ENCODE measurements around the gene NEK11. TPM values are rescaled to one million over a fixed set of nuclear protein-coding genes. Genes with fewer than 3 reads are reported as not detected.

The NEK11 gene
- total and polyA plus RNA-seq, 2 donors (not counting 3 experiments of a cell fraction or from before 2014, with no cell fraction given), result 1.7 to 4.3 TPM

- Histone ChIP-seq H3K9ac (replicated peaks; ENCODE audit: extremely low read depth, insufficient read depth, low read length) (no peak overlapping the region), H3K9me3 (replicated peaks; ENCODE audit: control insufficient read depth, insufficient read depth, low read length) (no peaks in the 10 kb centered on the region), H3K4me2 (ENCODE audit: insufficient read depth, low read length) (no peak overlapping the region), H3K9me1 (replicated peaks; ENCODE audit: control insufficient read depth, extremely low read depth, insufficient read depth, low read length) (no peaks in the 10 kb centered on the region), H3K36me3 (ENCODE audit: control insufficient read depth in 2 of 2, extremely low read depth in 1 of 2, insufficient read depth in 2 of 2, low read length in 2 of 2) (peaks cover 3 to 7% of the 10 kb centered on the region in 2 experiments), H2AFZ (ENCODE audit: low read depth, low read length) (no peak overlapping the region), H3K4me3 (replicated peaks in 1 of 3; ENCODE audit: insufficient read depth in 1 of 3, low read depth in 1 of 3, low read length in 3 of 3) (no peak overlapping the region), H3K27ac (ENCODE audit: insufficient read depth, low read depth, low read length) (no peak overlapping the region), H3K27me3 (ENCODE audit: control insufficient read depth in 2 of 2, insufficient read depth in 2 of 2, low read length in 2 of 2) (no peaks in the 10 kb centered on the region), H3K4me1 (ENCODE audit: control insufficient read depth, extremely low read depth, insufficient read depth, low read length) (no peaks in the 10 kb centered on the region), H3K79me2 (ENCODE audit: control insufficient read depth, insufficient read depth, low read length) (no peaks in the 10 kb centered on the region), H4K20me1 (replicated peaks; ENCODE audit: control insufficient read depth, extremely low read depth, insufficient read depth, low read length) (no peaks in the 10 kb centered on the region)
- no peak for FAIRE-seq
- BruUV-seq (replicated peaks), result no TSS peak
- ChIA-PET POLR2A (no interaction called here), CTCF (no interaction called here)
- DNase-seq (ENCODE audit: low read depth, low spot score), result no peak
- intact Hi-C loops (cut with micrococcal nuclease), result loop anchor here (10.0 kb wide), 1 partner anchor 275 kb away; the partner anchor contains the start of gene PIK3R4
- dilution Hi-C loops (cut with MboI; ENCODE audit: extremely low pct_ligation_motif_present, low sequenced_read_pairs), result no loop called here
- TF ChIP-seq JUN (IDR thresholded peaks at IDR 0.05; ENCODE audit: borderline replicate concordance, insufficient read depth, insufficient read length, low read depth), result no peak
- TF ChIP-seq EZH2 (IDR thresholded peaks at IDR 0.05; ENCODE audit: borderline replicate concordance, low read depth, low read length, severe bottlenecking), result no peak
- TF ChIP-seq POLR2A (IDR thresholded peaks at IDR 0.05; ENCODE audit: low read depth, low read length), result no peak
- TF ChIP-seq GATA2 (IDR thresholded peaks at IDR 0.05; ENCODE audit: insufficient read depth, insufficient read length, low read depth, low read length), result no peak
- TF ChIP-seq MAX (IDR thresholded peaks at IDR 0.05; ENCODE audit: insufficient read depth, insufficient read length), result no peak
Observed at GRCh38 chr3:131020122-131020693, 6.5 kb upstream of the NEK11 start.

GRCh38 chr3:131025539-131025938 lies 1.1 kb upstream of the NEK11 start:
- Histone ChIP-seq H3K4me2 (ENCODE audit: insufficient read depth, low read length) (peak overlapping the region; percentile 90), H3K36me3 (ENCODE audit: control insufficient read depth in 2 of 2, extremely low read depth in 1 of 2, insufficient read depth in 2 of 2, low read length in 2 of 2) (no peaks in the 10 kb centered on the region), H3K4me3 (replicated peaks in 1 of 3; ENCODE audit: insufficient read depth in 1 of 3, low read depth in 1 of 3, low read length in 3 of 3) (peak overlapping the region in 1 of 3 experiments; percentile 72), H4K20me1 (replicated peaks; ENCODE audit: control insufficient read depth, extremely low read depth, insufficient read depth, low read length) (no peaks in the 10 kb centered on the region), H3K79me2 (ENCODE audit: control insufficient read depth, insufficient read depth, low read length) (no peaks in the 10 kb centered on the region), H3K4me1 (ENCODE audit: control insufficient read depth, extremely low read depth, insufficient read depth, low read length) (peaks cover 15% of the 10 kb centered on the region), H3K27ac (ENCODE audit: insufficient read depth, low read depth, low read length) (no peak overlapping the region), H2AFZ (ENCODE audit: low read depth, low read length) (no peak overlapping the region), H3K9me3 (replicated peaks; ENCODE audit: control insufficient read depth, insufficient read depth, low read length) (no peaks in the 10 kb centered on the region), H3K9ac (replicated peaks; ENCODE audit: extremely low read depth, insufficient read depth, low read length) (no peak overlapping the region), H3K27me3 (ENCODE audit: control insufficient read depth in 2 of 2, insufficient read depth in 2 of 2, low read length in 2 of 2) (no peaks in the 10 kb centered on the region), H3K9me1 (replicated peaks; ENCODE audit: control insufficient read depth, extremely low read depth, insufficient read depth, low read length) (no peaks in the 10 kb centered on the region)
- DNase-seq (ENCODE audit: low read depth, low spot score) (no peak), FAIRE-seq (no peak)
- ChIA-PET CTCF (interaction anchor here (1.4 kb wide), 1 partner anchor 11 kb away, joined by 7 read pairs; no protein-coding TSS in a partner anchor), POLR2A (no interaction called here)
- no peak for TF ChIP-seq CTCF (IDR thresholded peaks at IDR 0.05; ENCODE audit: extremely low read depth in 1 of 2, insufficient read depth in 1 of 2, low read depth in 1 of 2, low read length in 2 of 2)
- no peak for TF ChIP-seq EZH2 (IDR thresholded peaks at IDR 0.05; ENCODE audit: borderline replicate concordance, low read depth, low read length, severe bottlenecking)
- no peak for TF ChIP-seq POLR2AphosphoS5 (IDR thresholded peaks at IDR 0.05; ENCODE audit: insufficient read depth, low read depth, low read length)
- no peak for TF ChIP-seq MAX (IDR thresholded peaks at IDR 0.05; ENCODE audit: insufficient read depth, insufficient read length)
- no peak for TF ChIP-seq JUN (IDR thresholded peaks at IDR 0.05; ENCODE audit: borderline replicate concordance, insufficient read depth, insufficient read length, low read depth)
- TF ChIP-seq POLR2A (IDR thresholded peaks at IDR 0.05; ENCODE audit: low read depth, low read length), result no peak
- intact Hi-C loops (cut with micrococcal nuclease), result loop anchor here (10.0 kb wide), 1 partner anchor 281 kb away; the partner anchor contains the start of gene PIK3R4
- dilution Hi-C loops (cut with MboI; ENCODE audit: extremely low pct_ligation_motif_present, low sequenced_read_pairs), result no loop called here
- no TSS peak for BruUV-seq (replicated peaks)
